Stomach (tissue), 19 donors: ENCODE data around the gene F2RL1. TPM values are rescaled to one million over a fixed set of nuclear protein-coding genes. Genes with fewer than 3 reads are reported as not detected.
"Not testable (repeated sequence)": the region's sequence is repeated elsewhere in the genome, so short reads cannot be mapped to it uniquely, and the experiment has no call there.

Experiments
- DNase-seq, 2 donors: peaks; one replicate each; pipeline versions ENCODE4 v3.0.0 to v3.0.0-alpha.2; 2013 to 2019
- H3K27ac ChIP-seq, 5 donors: fragments of 200-600 bp in 4 of 5; sonication (generic) in 4 of 5; one replicate each; pipeline ENCODE4 v1.5.1; 2013 to 2019; ENCODE audit warnings: mild to moderate bottlenecking in 1 of 5, moderate library complexity in 1 of 5
- H3K27me3 ChIP-seq, 3 donors: fragments of 200-600 bp; sonication (generic); one replicate each; pipeline ENCODE4 v1.5.1; 2017 to 2019; ENCODE audit warnings: mixed run types in 1 of 3
- H3K36me3 ChIP-seq, 4 donors: fragments of 200-600 bp; sonication (generic); 1 replicate in 3 of 4; 2 replicates in 1 of 4; pipeline ENCODE4 v1.5.1; 2016 to 2019
- H3K4me1 ChIP-seq, 4 donors: fragments of 200-600 bp; sonication (generic); one replicate each; pipeline ENCODE4 v1.5.1; 2016 to 2019
- H3K4me3 ChIP-seq, 4 donors: fragments of 200-600 bp; sonication (generic) in 3 of 4; one replicate each; pipeline ENCODE4 v1.5.1; 2016 to 2019; ENCODE audit warnings: mild to moderate bottlenecking in 1 of 4
- H3K9me3 ChIP-seq, 4 donors: fragments of 200-600 bp; sonication (generic); one replicate each; pipeline ENCODE4 v1.5.1; 2016 to 2019
- CTCF ChIP-seq, 7 experiments: fragments of 450-650 bp in 4 of 7; fragments of 200-600 bp in 3 of 7; sonication (generic) in 3 of 7; IDR thresholded peaks; one replicate each; pipeline ENCODE4 v1.5.1; 2016 to 2019; ENCODE audit warnings: antibody characterized with exemption in 7 of 7, control low read depth in 2 of 7, mild to moderate bottlenecking in 1 of 7
- EP300 ChIP-seq: sonication (generic); formaldehyde crosslinking; IDR thresholded peaks from one replicate; pipeline ENCODE4 v1.6.1; 2017; ENCODE audit warnings: antibody characterized with exemption
- POLR2A ChIP-seq, 4 donors: fragments of 450-650 bp; IDR thresholded peaks; one replicate each; pipeline ENCODE4 v1.6.1; 2016; ENCODE audit warnings: antibody characterized with exemption in 4 of 4, control low read depth in 2 of 4, mild to moderate bottlenecking in 1 of 4, moderate library complexity in 1 of 4
- POLR2AphosphoS5 ChIP-seq, 3 donors: sonication (generic); formaldehyde crosslinking; IDR thresholded peaks; one replicate each; pipeline ENCODE4 v1.6.1; 2016; ENCODE audit warnings: antibody characterized with exemption in 3 of 3
- WGBS, 5 donors: extraction: QIAGEN DNeasy Blood & Tissue Kit in 3 of 5; methylation state at CpG; one replicate each; pipeline versions ENCODE4 v1.1.5 to v1.1.7; 2013 to 2018; 5-methylcytosine and 5-hydroxymethylcytosine counted together
- intact Hi-C: fragments of 100-400 bp; cut with DNase I; formaldehyde crosslinking; loops from one replicate; pipeline ENCODE4 v1.15.1; 2023; ENCODE audit warnings: low total_unique reads
- long read RNA-seq, 10 donors: transcript quantifications; one replicate each; lab custom pipeline, GENCODE V29; 2026
- polyA plus RNA-seq, 3 donors: library from polyadenylated mRNA; stranded (reverse); fragments of 200-250 nt; gene quantifications; one replicate each; pipeline ENCODE4 v1.2.3, GENCODE V29; 2013
- total RNA-seq, 5 donors: library from RNA; depleted of rRNA; stranded (reverse); fragments of >200 nt; gene quantifications; one replicate each; pipeline versions ENCODE4 v1.1.0 to v1.2.3, GENCODE V29; 2014 to 2016
- donor health status: healthy with polysubstance abuse.
- donor health status: Bipolar disorder and iron deficiency.
- donor health status: healthy.

Gene F2RL1
- 10 to 100 TPM in 4 of 5 donors, 1 to 10 TPM in 1; 6.7 to 72.9 (median 36.1) TPM for total RNA-seq
- polyA plus RNA-seq, result 10 to 100 TPM in 2 of 3 donors, 1 to 10 TPM in 1; 4.8 to 17.6 (median 12.4) TPM
- long read RNA-seq, donor 1, transcript F2RL1-201 (2 exons, 2,914 nt), result major isoform, 7 of 7 reads
- long read RNA-seq, donor 1, partial matches to known transcripts, result 0 of 7 reads
- long read RNA-seq, donor 1, other reads (novel, unspliced or antisense), result 0 of 7 reads
- long read RNA-seq, donor 2, transcript F2RL1-201 (2 exons, 2,914 nt), result major isoform, 6 of 6 reads
- long read RNA-seq, donor 2, partial matches to known transcripts, result 0 of 6 reads
- long read RNA-seq, donor 2, other reads (novel, unspliced or antisense), result 0 of 6 reads
- long read RNA-seq, donor 3, transcript F2RL1-201 (2 exons, 2,914 nt), result major isoform, 5 of 5 reads
- long read RNA-seq, donor 3, partial matches to known transcripts, result 0 of 5 reads
- long read RNA-seq, donor 3, other reads (novel, unspliced or antisense), result 0 of 5 reads
- long read RNA-seq, donor 4, partial matches to known transcripts, result 0 of 2 reads
- long read RNA-seq, donor 4, other reads (novel, unspliced or antisense), result 0 of 2 reads
- long read RNA-seq, donor 5, transcript F2RL1-201 (2 exons, 2,914 nt), result major isoform, 6 of 7 reads
- long read RNA-seq, donor 5, partial matches to known transcripts, result 0 of 7 reads
- long read RNA-seq, donor 5, other reads (novel, unspliced or antisense), result 0 of 7 reads
- long read RNA-seq, donor 6, transcript F2RL1-201 (2 exons, 2,914 nt), result major isoform, 14 of 15 reads
- long read RNA-seq, donor 6, partial matches to known transcripts, result 0 of 15 reads
- long read RNA-seq, donor 6, other reads (novel, unspliced or antisense), result 0 of 15 reads
- long read RNA-seq, donor 7, transcript F2RL1-201 (2 exons, 2,914 nt), result major isoform, 10 of 15 reads
- long read RNA-seq, donor 7, partial matches to known transcripts, result 5 of 15 reads
- long read RNA-seq, donor 7, other reads (novel, unspliced or antisense), result 0 of 15 reads
- long read RNA-seq, donor 8, transcript F2RL1-201 (2 exons, 2,914 nt), result major isoform, 7 of 7 reads
- long read RNA-seq, donor 8, partial matches to known transcripts, result 0 of 7 reads
- long read RNA-seq, donor 8, other reads (novel, unspliced or antisense), result 0 of 7 reads
- long read RNA-seq, donor 9, partial matches to known transcripts, result 6 of 7 reads
- long read RNA-seq, donor 9, other reads (novel, unspliced or antisense), result 0 of 7 reads
- long read RNA-seq, donor 10, transcript F2RL1-201 (2 exons, 2,914 nt), result major isoform, 5 of 5 reads
- long read RNA-seq, donor 10, partial matches to known transcripts, result 0 of 5 reads
- long read RNA-seq, donor 10, other reads (novel, unspliced or antisense), result 0 of 5 reads

DNA sequence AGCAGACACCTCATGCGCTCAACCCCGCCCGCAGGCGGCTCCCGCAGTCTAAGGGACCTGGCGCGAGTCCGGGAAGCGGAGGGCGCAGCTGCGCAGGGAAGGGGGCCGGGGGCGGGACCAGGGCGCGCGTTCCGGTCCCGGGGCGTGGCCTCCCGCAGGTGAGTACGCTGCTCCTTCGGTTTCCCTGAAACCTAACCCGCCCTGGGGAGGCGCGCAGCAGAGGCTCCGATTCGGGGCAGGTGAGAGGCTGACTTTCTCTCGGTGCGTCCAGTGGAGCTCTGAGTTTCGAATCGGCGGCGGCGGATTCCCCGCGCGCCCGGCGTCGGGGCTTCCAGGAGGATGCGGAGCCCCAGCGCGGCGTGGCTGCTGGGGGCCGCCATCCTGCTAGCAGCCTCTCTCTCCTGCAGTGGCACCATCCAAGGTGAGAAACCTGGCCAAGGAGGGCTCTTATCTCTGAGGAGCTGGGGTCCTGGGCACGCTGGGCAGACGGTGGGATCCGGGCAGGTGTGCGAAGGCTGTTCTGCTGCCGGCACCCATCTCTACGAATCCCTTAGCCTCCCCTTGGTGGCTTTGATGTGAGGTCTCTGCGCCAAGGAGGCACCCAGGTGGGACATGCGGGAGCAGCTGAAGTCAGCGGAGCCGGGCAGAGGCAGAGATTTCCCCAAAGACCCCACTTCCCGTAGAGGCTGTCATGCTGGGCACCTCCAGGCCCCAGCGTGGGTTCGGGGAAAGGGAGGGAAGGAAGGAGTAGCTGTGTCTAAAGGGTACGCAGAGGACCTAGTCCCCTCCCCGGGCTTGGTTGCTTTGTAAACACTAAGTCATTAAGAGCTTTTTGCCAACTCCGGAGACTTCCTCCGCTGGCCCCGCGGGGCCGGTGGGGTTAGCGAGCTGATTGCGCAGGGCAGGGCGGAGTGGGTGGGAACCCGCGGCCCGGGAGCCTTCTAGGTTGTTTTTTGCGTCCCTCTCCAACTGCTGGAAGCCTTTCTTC is at the start of gene F2RL1:
F2RL1 (plus strand) TSS at position 187 of the 988 bp plus-strand sequence; CDS start at position 340, 153 bp downstream.
- H3K27ac ChIP-seq, result peak within 1 kb of the TSS; percentile 83 to 92 (median 89)
- peaks cover 3 to 25% (median 9%) of the 10 kb centered on the region in 3 donors for H3K27me3 ChIP-seq
- WGBS, 5 donors, result 0 to 3% (median 1%) methylated on average over 27 to 72 of the region's 72 CpGs
- DNase-seq, result peak; percentile 94 to 96
- H3K4me3 ChIP-seq, result peak within 1 kb of the TSS; percentile 53 to 75 (median 66)
- no peaks in the 10 kb centered on the region for H3K9me3 ChIP-seq
- intact Hi-C loops, result no loop called here
- TF ChIP-seq CTCF (IDR thresholded peaks at IDR 0.05) (no peak), EP300 (no peak), POLR2AphosphoS5 (IDR thresholded peaks at IDR 0.05) (peak in 2 of 3 donors; percentile 95 to 96), POLR2A (IDR thresholded peaks at IDR 0.05) (peak in 1 of 4 donors; percentile 82)
- peaks cover 0 to 34% (median 22%) of the 10 kb centered on the region in 4 donors for H3K4me1 ChIP-seq
- no peaks in the 10 kb centered on the region for H3K36me3 ChIP-seq

DNA sequence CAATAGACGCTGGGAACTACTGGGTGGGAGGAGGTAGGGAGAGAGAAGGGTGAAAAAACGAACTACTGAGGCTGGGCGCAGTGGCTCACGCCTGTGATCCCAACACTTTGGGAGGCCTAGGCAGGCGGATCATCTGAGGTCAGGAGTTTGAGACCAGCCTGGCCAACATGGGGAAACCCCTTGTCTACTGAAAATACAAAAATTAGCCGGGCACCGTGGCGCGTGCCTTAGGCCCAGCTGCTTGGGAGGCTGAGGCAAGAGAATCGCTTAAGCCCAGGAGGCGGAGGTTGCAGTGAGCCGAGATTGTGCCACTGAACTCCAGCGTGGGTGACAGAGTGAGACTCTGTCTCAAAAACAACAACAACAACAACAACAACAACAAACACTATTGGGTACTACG is 47.8 kb upstream of the F2RL1 start:
- H3K27me3 ChIP-seq, H3K36me3 ChIP-seq, intact Hi-C loops, H3K4me3 ChIP-seq, H3K9me3 ChIP-seq, DNase-seq, H3K4me1 ChIP-seq, H3K27ac ChIP-seq: not testable (repeated sequence)
- 93 to 97% (median 93%) methylated on average over 14 of the region's 14 CpGs for WGBS, 5 donors

GRCh38 chr5:76771705-76772405 is 47.0 kb upstream of the F2RL1 start:
- H3K27me3 ChIP-seq, result no peaks in the 10 kb centered on the region
- TF ChIP-seq CTCF (IDR thresholded peaks at IDR 0.05) (no peak), POLR2AphosphoS5 (IDR thresholded peaks at IDR 0.05) (no peak), EP300 (no peak), POLR2A (IDR thresholded peaks at IDR 0.05) (no peak)
- H3K36me3 ChIP-seq, result no peaks in the 10 kb centered on the region
- no peak for DNase-seq
- no peak overlapping the region for H3K27ac ChIP-seq
- WGBS, 5 donors, result 46 to 63% (median 50%) methylated on average over 3 of the region's 3 CpGs
- H3K9me3 ChIP-seq, result no peaks in the 10 kb centered on the region
- H3K4me1 ChIP-seq, result peaks cover 0 to 7% (median 0%) of the 10 kb centered on the region in 4 donors
- intact Hi-C loops, result no loop called here
- H3K4me3 ChIP-seq, result no peak overlapping the region
